NCI-H1092 treated with DMSO at 0.1 percent for 48 hours (cell line): ENCODE data around the gene PPP4R3A.
"Not testable (repeated sequence)": the region's sequence is repeated elsewhere in the genome, so short reads cannot be mapped to it uniquely, and the experiment has no call there.

ENCODE experiments used
- DNase-seq: peaks from one replicate; lab custom pipeline; 2025; lab: John Stamatoyannopoulos, UW

PPP4R3A gene

DNA sequence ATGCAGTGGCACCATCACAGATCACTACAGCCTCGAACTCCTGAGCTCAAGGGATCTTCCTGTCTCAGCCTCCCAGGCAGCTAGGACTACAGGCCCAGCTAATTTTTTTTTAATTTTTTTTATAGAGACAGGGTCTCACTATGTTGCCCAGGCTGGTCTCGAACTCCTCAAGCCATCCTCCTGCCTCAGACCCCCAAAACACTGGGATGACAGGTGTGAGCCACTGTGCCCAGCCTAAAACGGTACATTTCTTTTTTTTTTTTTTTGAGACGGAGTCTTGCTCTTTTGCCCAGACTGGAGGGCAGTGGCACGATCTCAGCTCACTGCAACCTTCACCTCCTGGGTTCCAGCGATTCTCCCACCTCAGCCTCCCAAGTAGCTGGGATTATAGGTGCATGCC, 100.9 kb downstream of the PPP4R3A start:
- not testable (repeated sequence) for DNase-seq
